ENCODE results near the gene STPG3. TPM values are rescaled to one million over a fixed set of nuclear protein-coding genes. Genes with fewer than 3 reads are reported as not detected.

STPG3 gene
- total RNA-seq, 1 donor from 2014 or later, result not detected

DNA sequence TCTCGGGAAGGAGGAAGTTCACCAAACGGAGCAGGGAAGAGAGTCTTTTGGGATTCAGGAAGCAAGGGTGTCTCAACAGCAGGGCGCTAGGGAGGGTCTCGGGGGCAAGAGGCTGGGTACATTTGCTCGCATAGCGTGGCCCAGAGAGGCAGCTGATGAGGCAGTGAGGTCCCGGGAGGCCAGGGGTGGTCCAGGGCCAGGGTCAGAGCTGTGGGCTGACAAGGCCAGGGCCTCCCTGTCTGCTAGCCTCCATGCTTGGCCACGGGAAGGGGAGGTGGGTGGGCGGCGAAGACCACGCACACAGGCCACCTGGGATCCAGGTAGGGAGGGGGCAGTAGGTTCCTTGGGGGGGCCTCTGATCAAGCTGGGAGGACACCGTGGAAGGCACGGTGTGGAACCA, 39.6 kb upstream of the STPG3 start:
- H3K27ac ChIP-seq, result no peak overlapping the region
- H3K36me3 ChIP-seq, result no peaks in the 10 kb centered on the region
- no peaks in the 10 kb centered on the region for H3K9me3 ChIP-seq
- peaks cover under 1 to 4% of the 10 kb centered on the region in 2 donors for H3K4me1 ChIP-seq
- DNase-seq (ENCODE audit: low spot score in 2 of 2), result no peak
- no peak overlapping the region for H3K4me3 ChIP-seq
- intact Hi-C loops (cut with DNase I), result no loop called here
- no peak for TF ChIP-seq CTCF (IDR thresholded peaks at IDR 0.05)
- H3K27me3 ChIP-seq, result no peaks in the 10 kb centered on the region

- H3K36me3 ChIP-seq, result no peaks in the 10 kb centered on the region
- DNase-seq (ENCODE audit: low spot score in 2 of 2), result no peak
- TF ChIP-seq CTCF (IDR thresholded peaks at IDR 0.05), result no peak
- H3K27ac ChIP-seq, result no peak overlapping the region
- H3K9me3 ChIP-seq, result no peaks in the 10 kb centered on the region
- no peaks in the 10 kb centered on the region for H3K4me1 ChIP-seq
- intact Hi-C loops (cut with DNase I), result no loop called here
- H3K4me3 ChIP-seq, result no peak overlapping the region
- no peaks in the 10 kb centered on the region for H3K27me3 ChIP-seq
These were observed 38.6 kb upstream of the STPG3 start for GRCh38 chr9:137212520-137212919.

GRCh38 chr9:137213160-137214060, 37.7 kb upstream of the STPG3 start:
- H3K4me1 ChIP-seq, result no peaks in the 10 kb centered on the region
- no peaks in the 10 kb centered on the region for H3K27me3 ChIP-seq
- intact Hi-C loops (cut with DNase I), result no loop called here
- no peak for TF ChIP-seq CTCF (IDR thresholded peaks at IDR 0.05)
- DNase-seq (ENCODE audit: low spot score in 2 of 2), result no peak
- H3K9me3 ChIP-seq, result no peaks in the 10 kb centered on the region
- no peak overlapping the region for H3K4me3 ChIP-seq
- no peak overlapping the region for H3K27ac ChIP-seq
- H3K36me3 ChIP-seq, result no peaks in the 10 kb centered on the region

- H3K9me3 ChIP-seq, result no peaks in the 10 kb centered on the region
- H3K27ac ChIP-seq, result no peak overlapping the region
- DNase-seq (ENCODE audit: low spot score in 2 of 2), result no peak
- no peak overlapping the region for H3K4me3 ChIP-seq
- intact Hi-C loops (cut with DNase I), result no loop called here
- TF ChIP-seq CTCF (IDR thresholded peaks at IDR 0.05), result no peak
- H3K4me1 ChIP-seq, result no peaks in the 10 kb centered on the region
- H3K36me3 ChIP-seq, result no peaks in the 10 kb centered on the region
- H3K27me3 ChIP-seq, result no peaks in the 10 kb centered on the region
These were observed 36.5 kb upstream of the STPG3 start for GRCh38 chr9:137214620-137215019.

- H3K27ac ChIP-seq, result no peak overlapping the region
- DNase-seq (ENCODE audit: low spot score in 2 of 2), result no peak
- no peaks in the 10 kb centered on the region for H3K27me3 ChIP-seq
- H3K4me1 ChIP-seq, result no peaks in the 10 kb centered on the region
- H3K9me3 ChIP-seq, result no peaks in the 10 kb centered on the region
- TF ChIP-seq CTCF (IDR thresholded peaks at IDR 0.05), result no peak
- no peaks in the 10 kb centered on the region for H3K36me3 ChIP-seq
- intact Hi-C loops (cut with DNase I), result no loop called here
- no peak overlapping the region for H3K4me3 ChIP-seq
These were observed 35.7 kb upstream of the STPG3 start for GRCh38 chr9:137215196-137215986.

Data from ascending aorta (tissue), 2 donors.